DMS53 treated with DMSO at 0.1 percent for 48 hours (cell line): ENCODE results near the gene INTS14.
"Not testable (repeated sequence)": the region's sequence is repeated elsewhere in the genome, so short reads cannot be mapped to it uniquely, and the experiment has no call there.

ENCODE experiments used
- DNase-seq: peaks from one replicate; lab custom pipeline; 2025; ENCODE audit not compliant: unreplicated experiment; lab: John Stamatoyannopoulos, UW

INTS14 gene

GRCh38 chr15:65583701-65584100 is 27.2 kb downstream of the INTS14 start:
- no peak for DNase-seq

GRCh38 chr15:65580287-65580686 is 30.6 kb downstream of the INTS14 start:
- no peak for DNase-seq

- DNase-seq: no peak
Measured at GRCh38 chr15:65579762-65580161, 31.2 kb downstream of the INTS14 start.

- DNase-seq: no peak
Measured at GRCh38 chr15:65578904-65579728, 31.8 kb downstream of the INTS14 start.

- DNase-seq: no peak
Measured at GRCh38 chr15:65577129-65577996, 33.6 kb downstream of the INTS14 start.

- DNase-seq: no peak
Measured at GRCh38 chr15:65576664-65577063, 34.3 kb downstream of the INTS14 start.

- no peak for DNase-seq
Measured at GRCh38 chr15:65571971-65572370, 39.0 kb downstream of the INTS14 start.

- DNase-seq: no peak
Measured at GRCh38 chr15:65569728-65570127, 41.2 kb downstream of the INTS14 start.

GRCh38 chr15:65561934-65562333 is 49.0 kb downstream of the INTS14 start:
- no peak for DNase-seq

GRCh38 chr15:65559941-65560340 is 51.0 kb downstream of the INTS14 start:
- no peak for DNase-seq

GRCh38 chr15:65558997-65559760 is 51.8 kb downstream of the INTS14 start:
- no peak for DNase-seq

- no peak for DNase-seq
Measured at GRCh38 chr15:65558336-65558735, 52.6 kb downstream of the INTS14 start.

- DNase-seq: no peak
Measured at GRCh38 chr15:65556622-65557021, 54.3 kb downstream of the INTS14 start.

GRCh38 chr15:65553691-65554090 is 57.2 kb downstream of the INTS14 start:
- DNase-seq: no peak

GRCh38 chr15:65552851-65553250 is 58.1 kb downstream of the INTS14 start:
- DNase-seq: not testable (repeated sequence)

GRCh38 chr15:65551183-65551582 is 59.7 kb downstream of the INTS14 start:
- DNase-seq: no peak

- no peak for DNase-seq
Measured at GRCh38 chr15:65550681-65551098, 60.2 kb downstream of the INTS14 start.

- not testable (repeated sequence) for DNase-seq
Measured at GRCh38 chr15:65549288-65549687, 61.6 kb downstream of the INTS14 start.

- DNase-seq: no peak
Measured at GRCh38 chr15:65547841-65548240, 63.1 kb downstream of the INTS14 start.

- no peak for DNase-seq
Measured at GRCh38 chr15:65541231-65541820, 69.6 kb downstream of the INTS14 start.

GRCh38 chr15:65540314-65540713 is 70.6 kb downstream of the INTS14 start:
- DNase-seq: no peak
